ENCODE data around the gene NCOA6.

NCOA6 gene

GRCh38 chr20:34704177-34705007, 121.1 kb downstream of the NCOA6 start, which contains the start of gene TP53INP2:
Gene TP53INP2 (plus strand): TSS chr20:34704344. CDS start chr20:34708740, 4,396 bp downstream.
- TF ChIP-seq POLR2A (IDR thresholded peaks at IDR 0.05; ENCODE audit: low read length) (peak; percentile 77), GATA1 (IDR thresholded peaks at IDR 0.05; ENCODE audit: low read depth, low read length) (no peak)

DNA sequence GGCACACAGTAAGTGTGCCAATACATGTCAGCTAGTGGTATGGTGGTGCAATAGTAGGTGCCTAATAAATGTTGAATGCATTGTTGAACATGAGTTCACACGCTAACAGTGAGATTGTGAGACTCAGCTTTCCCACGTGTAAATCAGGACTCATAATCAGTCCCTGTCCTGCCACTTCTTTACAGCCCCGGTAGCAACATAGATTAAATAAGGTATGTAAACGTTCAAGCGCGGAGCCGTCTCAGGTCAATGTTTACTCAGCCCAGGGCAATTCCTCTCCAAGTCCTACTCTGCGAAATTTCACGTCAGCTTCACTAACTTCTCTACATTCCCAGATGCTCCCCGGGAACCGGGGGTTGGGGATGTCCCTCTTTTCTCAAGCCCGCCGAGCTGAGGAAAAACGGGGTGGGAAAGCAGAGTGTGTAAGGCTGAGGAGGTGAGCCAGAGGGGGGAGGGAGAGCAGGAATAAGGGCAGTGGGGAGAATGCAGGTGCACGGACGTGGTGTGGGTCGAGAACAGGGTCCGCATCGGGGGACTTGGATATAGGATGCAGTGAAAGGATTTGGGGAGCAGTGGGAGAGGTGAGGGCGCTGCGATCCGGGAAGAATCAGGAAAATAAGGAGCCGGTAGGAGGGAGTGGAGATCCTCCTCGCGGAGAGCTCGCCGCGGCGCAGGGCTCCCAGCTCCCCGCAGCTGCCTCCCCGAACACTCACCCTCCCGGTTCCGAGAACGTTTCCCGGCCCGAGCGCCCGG, 121.9 kb downstream of the NCOA6 start:
- peak; percentile 53 to 72 for DNase-seq
- TF ChIP-seq POLR2A (IDR thresholded peaks at IDR 0.05; ENCODE audit: low read length): no peak
- no peak for TF ChIP-seq GATA1 (IDR thresholded peaks at IDR 0.05; ENCODE audit: low read depth, low read length)

More at GRCh38 chr20:34704177-34705007, 121.1 kb downstream of the NCOA6 start, which contains the start of gene TP53INP2:
- peak; percentile 95 to 97 for DNase-seq

GRCh38 chr20:34703061-34703423, 122.4 kb downstream of the NCOA6 start:
- no peak for DNase-seq
- TF ChIP-seq POLR2A (IDR thresholded peaks at IDR 0.05; ENCODE audit: low read length) (no peak), GATA1 (IDR thresholded peaks at IDR 0.05; ENCODE audit: low read depth, low read length) (no peak)

DNA sequence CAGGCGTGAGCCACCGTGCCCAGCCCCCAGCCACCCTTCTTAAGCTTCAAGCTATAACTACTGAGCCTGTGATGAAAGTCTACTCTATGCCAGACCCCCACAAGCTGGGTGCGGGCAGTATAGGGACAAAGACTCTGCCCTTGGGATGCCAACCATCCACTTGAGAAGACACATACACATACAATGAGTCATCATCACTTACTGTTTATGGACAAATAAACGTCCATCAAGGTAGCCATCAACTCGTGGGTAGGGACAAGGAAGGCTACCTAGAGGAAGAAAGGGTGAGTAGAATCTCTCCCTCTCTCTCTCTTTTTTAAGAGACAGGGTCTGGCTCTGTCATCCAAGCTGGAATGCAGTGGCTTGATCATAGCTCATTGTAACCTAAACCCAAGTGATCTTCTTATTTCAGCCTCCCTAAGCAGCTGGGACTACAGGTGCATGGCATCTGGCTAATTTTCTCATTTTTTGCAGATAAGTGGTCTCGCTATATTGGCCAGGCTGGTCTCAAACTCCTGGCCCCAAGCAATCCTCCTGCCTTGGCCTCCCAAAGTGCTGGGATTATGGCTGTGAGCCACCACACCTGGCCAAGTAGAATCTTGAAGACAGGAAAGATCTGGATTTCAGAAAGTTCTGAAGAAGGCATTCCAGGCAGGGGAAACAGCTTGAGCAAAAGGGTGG, 123.9 kb downstream of the NCOA6 start:
- no peak for DNase-seq
- no peak for TF ChIP-seq POLR2A (IDR thresholded peaks at IDR 0.05; ENCODE audit: low read length)
- no peak for TF ChIP-seq GATA1 (IDR thresholded peaks at IDR 0.05; ENCODE audit: low read depth, low read length)

DNA sequence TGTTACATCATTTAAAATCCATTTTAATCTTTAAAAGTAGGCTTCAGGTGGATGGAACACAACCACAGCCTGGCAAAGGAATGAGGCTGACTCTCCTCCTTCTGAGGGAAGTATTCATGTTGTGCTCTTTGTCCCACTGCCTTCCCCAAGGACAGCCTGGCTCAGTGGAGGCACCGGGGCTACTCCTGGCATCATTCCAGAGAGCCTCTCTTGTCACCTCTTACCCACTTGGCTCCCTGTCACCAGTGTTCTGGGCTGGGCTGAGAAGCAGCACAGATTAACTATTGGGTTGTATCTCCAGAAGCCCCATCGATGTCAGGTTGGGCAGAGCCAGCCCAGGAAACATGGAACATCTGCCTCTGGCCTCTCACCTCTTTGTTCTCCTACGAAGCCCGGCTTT, 132.0 kb downstream of the NCOA6 start:
- DNase-seq: no peak
- TF ChIP-seq GATA1 (IDR thresholded peaks at IDR 0.05; ENCODE audit: low read depth, low read length): no peak

DNA sequence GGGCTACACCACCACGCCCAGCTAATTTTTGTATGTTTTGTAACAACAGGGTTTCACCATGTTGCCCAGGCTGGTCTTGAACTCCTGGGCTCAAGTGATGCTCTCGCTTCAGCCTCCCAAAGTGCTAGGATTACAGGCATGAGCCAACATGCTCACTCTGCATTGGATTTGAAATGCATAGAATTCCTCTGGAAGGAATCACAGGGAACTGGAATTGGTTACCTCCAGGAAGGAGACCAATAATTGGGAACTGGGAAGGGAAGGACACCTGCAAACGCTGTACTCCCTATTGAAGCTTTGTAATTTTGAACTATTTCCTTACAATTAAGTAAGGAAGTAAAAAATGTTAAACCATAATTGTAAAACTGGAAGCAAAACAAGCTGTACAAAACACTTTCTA, 133.6 kb downstream of the NCOA6 start:
- DNase-seq: no peak
- no peak for TF ChIP-seq POLR2A (IDR thresholded peaks at IDR 0.05; ENCODE audit: low read length)
- TF ChIP-seq GATA1 (IDR thresholded peaks at IDR 0.05; ENCODE audit: low read depth, low read length): no peak

DNA sequence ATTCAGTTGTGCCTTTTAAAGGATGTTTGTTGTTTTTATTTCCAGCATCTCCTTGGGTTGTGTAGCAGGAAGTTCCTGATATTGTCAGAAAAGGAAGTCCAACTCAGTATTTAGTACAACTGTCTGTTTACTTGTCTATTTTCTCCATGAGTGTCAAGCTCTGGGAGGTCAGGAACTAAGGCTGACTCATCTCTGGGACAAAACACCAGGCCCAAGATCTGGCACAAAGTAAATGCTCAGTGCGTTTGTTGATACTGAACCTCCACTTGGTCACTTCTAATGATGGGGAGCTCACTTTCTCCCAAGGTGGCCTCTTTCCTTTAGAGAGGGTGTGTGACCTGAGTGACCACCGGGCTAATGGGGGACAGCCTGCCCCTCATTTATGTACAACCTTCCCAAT, 136.0 kb downstream of the NCOA6 start:
- no peak for DNase-seq
- no peak for TF ChIP-seq POLR2A (IDR thresholded peaks at IDR 0.05; ENCODE audit: low read length)
- TF ChIP-seq GATA1 (IDR thresholded peaks at IDR 0.05; ENCODE audit: low read depth, low read length): no peak

DNA sequence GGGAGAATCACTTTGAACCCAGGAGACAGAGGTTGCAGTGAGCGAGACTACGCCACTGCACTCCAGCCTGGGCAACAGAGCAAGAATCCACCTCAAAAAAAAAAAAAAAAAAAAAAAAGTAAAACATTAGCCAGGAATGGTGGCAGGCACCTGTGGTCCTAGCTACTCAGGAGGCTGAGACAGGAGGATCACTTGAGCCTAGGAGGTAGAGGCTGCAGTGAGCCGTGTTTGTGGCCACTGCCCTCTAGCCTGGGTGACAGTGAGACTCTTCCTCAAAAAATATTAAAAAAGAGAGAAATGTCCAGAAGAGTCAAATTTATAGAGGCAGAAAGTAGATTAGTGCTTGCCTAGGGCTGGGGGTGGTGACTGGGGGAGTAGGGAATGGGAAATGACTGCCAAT, 141.8 kb downstream of the NCOA6 start:
- no peak for DNase-seq
- no peak for TF ChIP-seq POLR2A (IDR thresholded peaks at IDR 0.05; ENCODE audit: low read length)
- no peak for TF ChIP-seq GATA1 (IDR thresholded peaks at IDR 0.05; ENCODE audit: low read depth, low read length)

DNA sequence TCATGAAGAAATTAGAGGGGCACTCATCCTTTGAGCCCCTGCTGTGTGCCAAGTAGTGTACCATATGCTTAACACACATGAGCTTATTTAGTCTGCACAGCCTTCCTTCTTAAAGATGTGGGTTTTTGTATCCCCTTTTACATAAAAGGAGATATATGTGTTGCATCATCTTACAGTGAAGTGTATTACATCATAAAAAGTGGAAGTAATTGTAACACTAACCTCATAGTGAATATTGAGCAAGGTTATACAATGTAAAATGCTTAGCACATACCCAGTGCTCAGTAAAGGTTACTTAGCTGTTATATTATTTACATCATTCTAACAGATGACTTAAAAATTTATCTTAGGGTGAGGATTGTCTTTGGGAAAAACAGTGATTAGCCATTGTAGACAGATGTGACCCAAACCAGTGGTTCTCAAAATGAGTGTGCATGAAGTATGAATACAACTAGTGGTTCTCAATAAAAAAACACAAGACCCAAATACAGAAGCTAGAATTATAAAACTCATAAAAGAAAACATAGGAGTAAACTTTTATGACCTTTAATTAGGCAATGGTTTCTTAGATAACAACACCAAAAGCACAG, 144.8 kb downstream of the NCOA6 start:
- DNase-seq: peak in 1 of 2 experiments; percentile 37
- TF ChIP-seq GATA1 (IDR thresholded peaks at IDR 0.05; ENCODE audit: low read depth, low read length) (no peak), POLR2A (IDR thresholded peaks at IDR 0.05; ENCODE audit: low read length) (no peak)

DNA sequence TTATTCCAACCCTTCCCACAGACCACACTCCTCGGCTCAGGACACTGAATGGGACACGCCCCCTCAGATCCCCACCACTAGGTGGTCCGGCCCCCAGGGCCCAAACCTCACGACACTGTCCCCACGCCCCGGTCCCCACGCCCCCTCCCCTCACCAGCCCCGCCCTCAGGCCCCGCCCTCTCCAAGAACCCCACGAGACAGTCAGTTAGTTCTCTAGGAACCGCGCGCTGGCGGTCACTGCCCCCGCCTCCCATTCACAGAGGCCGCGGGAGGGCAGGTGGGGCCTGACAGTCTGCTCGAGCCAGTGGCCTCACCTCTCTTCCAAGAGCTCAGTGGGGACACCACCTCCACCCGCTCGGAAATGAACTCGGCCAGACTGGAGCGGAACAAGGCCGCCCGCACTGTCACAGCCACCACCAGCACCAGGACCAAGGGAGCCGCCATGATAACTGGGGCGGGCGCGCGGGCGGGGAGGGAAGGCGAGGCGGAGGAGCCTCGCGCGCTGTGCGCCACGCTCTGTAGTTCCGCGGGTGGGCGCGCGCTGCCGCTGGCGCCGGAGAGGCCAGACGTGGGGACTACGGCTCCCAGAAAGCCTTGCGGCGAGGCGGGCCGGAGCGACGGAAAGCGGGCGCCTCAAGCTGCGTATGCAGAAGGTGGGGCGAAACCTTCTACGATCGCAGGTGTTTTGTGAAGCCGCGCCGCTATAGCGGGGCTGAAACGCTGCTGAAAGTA, 148.6 kb downstream of the NCOA6 start, which contains the start of gene PIGU:
Gene PIGU, minus strand, starts transcription at position 451 of the 732 bp plus-strand sequence. Its CDS starts 7 bp downstream, at position 444.
- no peak for TF ChIP-seq GATA1 (IDR thresholded peaks at IDR 0.05; ENCODE audit: low read depth, low read length)
- peak; percentile 75 for TF ChIP-seq POLR2A (IDR thresholded peaks at IDR 0.05; ENCODE audit: low read length)

GRCh38 chr20:34675993-34676641, 149.3 kb downstream of the NCOA6 start:
- TF ChIP-seq POLR2A (IDR thresholded peaks at IDR 0.05; ENCODE audit: low read length) (no peak), GATA1 (IDR thresholded peaks at IDR 0.05; ENCODE audit: low read depth, low read length) (no peak)
- no peak for DNase-seq

More for the DNA sequence above, 148.6 kb downstream of the NCOA6 start, which contains the start of gene PIGU:
- DNase-seq: peak; percentile 96 to 98

- no peak for TF ChIP-seq GATA1 (IDR thresholded peaks at IDR 0.05; ENCODE audit: low read depth, low read length)
- TF ChIP-seq POLR2A (IDR thresholded peaks at IDR 0.05; ENCODE audit: low read length): no peak
- peak; percentile 15 to 25 for DNase-seq
Measured at GRCh38 chr20:34675561-34675960, 149.9 kb downstream of the NCOA6 start.
